SK-N-SH (cell line): ENCODE results near the gene RFPL3. TPM values are rescaled to one million over a fixed set of nuclear protein-coding genes. Genes with fewer than 3 reads are reported as not detected.

Source experiments
- CTCF ChIA-PET: fragments of 300-600, 350-600 bp; formaldehyde crosslinking; extraction: SDS; loops from one replicate; lab custom pipeline; 2021; lab: Yijun Ruan, JAX
- POLR2A ChIA-PET: fragments of 350-600 bp; sonication (Branson Sonifier 250); formaldehyde crosslinking; extraction: SDS; loops from one replicate; lab custom pipeline; 2020; ENCODE audit warnings: antibody characterized with exemption, inconsistent platforms; lab: Yijun Ruan, JAX
- DNase-seq: peaks from one replicate; pipeline ENCODE4 v3.0.0; 2012
- H2AFZ ChIP-seq: fragments of 200-600 bp; sonication (generic); 2 replicates; pipeline ENCODE4 v1.8.1; 2016; ENCODE audit warnings: antibody characterized with exemption, mild to moderate bottlenecking, low read depth
- H3F3A ChIP-seq: fragments of 200-600 bp; sonication (generic); replicated peaks from 2 replicates; pipeline ENCODE3; 2016; ENCODE audit warnings: antibody characterized with exemption, mild to moderate bottlenecking; ENCODE audit not compliant: insufficient read depth
- H3K27ac ChIP-seq, 2 experiments: fragments of 200-500 bp in 1 of 2; fragments of 200-600 bp in 1 of 2; sonication (Bioruptor generic) in 1 of 2; sonication (generic), shearing (Covaris generic) in 1 of 2; 2 replicates each; pipeline versions ENCODE4 v1.5.1 to v1.6.1; 2014 to 2016; ENCODE audit warnings: low read depth in 2 of 2, inconsistent platforms in 1 of 2, low read length in 1 of 2, mild to moderate bottlenecking in 1 of 2, mixed read lengths in 1 of 2
- H3K27me3 ChIP-seq: fragments of 200-600 bp; sonication (generic), shearing (Covaris generic); 2 replicates; pipeline ENCODE4 v1.6.1; 2016; ENCODE audit warnings: mixed run types; ENCODE audit not compliant: insufficient read depth
- H3K36me3 ChIP-seq, 2 experiments: fragments of 200-500 bp in 1 of 2; fragments of 200-600 bp in 1 of 2; sonication (Bioruptor generic) in 1 of 2; sonication (generic) in 1 of 2; replicated peaks in 1 of 2; 2 replicates each; pipeline versions ENCODE3 to v1.5.1; 2014 to 2016; ENCODE audit warnings: low read length in 1 of 2, mild to moderate bottlenecking in 1 of 2; ENCODE audit not compliant: insufficient read depth in 2 of 2, control insufficient read depth in 1 of 2
- H3K4me1 ChIP-seq, 2 experiments: fragments of 200-500 bp in 1 of 2; fragments of 200-600 bp in 1 of 2; sonication (Bioruptor generic) in 1 of 2; sonication (generic), shearing (Covaris generic) in 1 of 2; 2 replicates each; pipeline versions ENCODE4 v1.5.1 to v1.6.1; 2014 to 2016; ENCODE audit warnings: low read depth in 1 of 2, low read length in 1 of 2, mixed run types in 1 of 2; ENCODE audit not compliant: insufficient read depth in 2 of 2, control insufficient read depth in 1 of 2
- H3K4me2 ChIP-seq: fragments of 200-600 bp; sonication (generic), shearing (Covaris generic); 2 replicates; pipeline ENCODE4 v1.6.1; 2017; ENCODE audit warnings: mixed run types
- H3K4me3 ChIP-seq, 2 experiments: fragments of 200-500 bp in 1 of 2; fragments of 200-600 bp in 1 of 2; sonication (Bioruptor generic) in 1 of 2; sonication (generic), shearing (Covaris generic) in 1 of 2; 2 replicates each; pipeline versions ENCODE4 v1.5.1 to v1.8.1; 2014 to 2016; ENCODE audit warnings: low read depth in 2 of 2, inconsistent platforms in 1 of 2, low read length in 1 of 2, mild to moderate bottlenecking in 1 of 2, mixed read lengths in 1 of 2, moderate library complexity in 1 of 2
- H3K79me2 ChIP-seq: fragments of 200-600 bp; sonication (generic); 2 replicates; pipeline ENCODE4 v1.8.1; 2017; ENCODE audit warnings: mild to moderate bottlenecking; ENCODE audit not compliant: insufficient read depth
- H3K9ac ChIP-seq: fragments of 200-600 bp; sonication (generic); 2 replicates; pipeline ENCODE4 v1.6.1; 2017; ENCODE audit warnings: mixed run types
- H3K9me2 ChIP-seq: fragments of 200-600 bp; sonication (generic); 2 replicates; pipeline ENCODE4 v1.6.1; 2017; ENCODE audit warnings: mixed run types
- H3K9me3 ChIP-seq: fragments of 200-600 bp; sonication (generic); 2 replicates; pipeline ENCODE4 v1.6.1; 2017; ENCODE audit warnings: mixed run types, mild to moderate bottlenecking, moderate library complexity
- H4K20me1 ChIP-seq: fragments of 200-600 bp; sonication (generic); 2 replicates; pipeline ENCODE4 v1.6.1; 2017; ENCODE audit warnings: mild to moderate bottlenecking, mixed run types; ENCODE audit not compliant: insufficient read depth
- ELF1 ChIP-seq: IDR thresholded peaks from 2 replicates; pipeline ENCODE4 v1.4.0; 2012
- EP300 ChIP-seq, 2 experiments: IDR thresholded peaks; 2 replicates each; pipeline versions ENCODE4 v1.4.0 to v1.6.1; 2012; ENCODE audit warnings: borderline replicate concordance in 1 of 2, low read depth in 1 of 2, low read length in 1 of 2
- EZH2phosphoT487 ChIP-seq: fragments of 200-600 bp; sonication (generic); IDR thresholded peaks from 2 replicates; pipeline ENCODE4 v1.6.1; 2017; ENCODE audit warnings: low read depth, mixed run types, mild to moderate bottlenecking, antibody characterized with exemption, moderate library complexity, borderline replicate concordance
- FOSL2 ChIP-seq: IDR thresholded peaks from 2 replicates; pipeline ENCODE4 v1.4.0; 2012; ENCODE audit warnings: low read depth, mild to moderate bottlenecking, moderate library complexity, borderline replicate concordance
- FOXJ3 ChIP-seq: sonication (generic); formaldehyde crosslinking; IDR thresholded peaks from 2 replicates; pipeline ENCODE4 v1.5.1; 2020; ENCODE audit warnings: mild to moderate bottlenecking, missing genetic modification reagents
- FOXM1 ChIP-seq: IDR thresholded peaks from 2 replicates; pipeline ENCODE4 v1.4.0; 2012; ENCODE audit warnings: low read depth, mild to moderate bottlenecking
- IRF3 ChIP-seq: fragments of 150-350 bp; IDR thresholded peaks from 2 replicates; pipeline ENCODE4 v1.6.1; 2016; ENCODE audit warnings: mild to moderate bottlenecking, low read depth, low read length
- MEF2A ChIP-seq: IDR thresholded peaks from 2 replicates; pipeline ENCODE4 v1.4.0; 2012; ENCODE audit warnings: low read depth, borderline replicate concordance
- MXI1 ChIP-seq: IDR thresholded peaks from 2 replicates; pipeline ENCODE4 v1.6.1; 2012; ENCODE audit warnings: mild to moderate bottlenecking, low read depth, low read length, improper control_type of control experiment
- NFIC ChIP-seq: IDR thresholded peaks from 2 replicates; pipeline ENCODE4 v1.4.0; 2012; ENCODE audit warnings: borderline replicate concordance
- NRF1 ChIP-seq: IDR thresholded peaks from 2 replicates; pipeline ENCODE4 v1.6.1; 2012; ENCODE audit warnings: low read depth, mild to moderate bottlenecking, low read length
- POLR2AphosphoS5 ChIP-seq: IDR thresholded peaks from 2 replicates; pipeline ENCODE4 v1.6.1; 2012; ENCODE audit warnings: low read depth, low read length
- RAD21 ChIP-seq: IDR thresholded peaks from 2 replicates; pipeline ENCODE4 v1.6.1; 2012; ENCODE audit warnings: mild to moderate bottlenecking, low read length
- RCOR1 ChIP-seq: fragments of 150-350 bp; IDR thresholded peaks from 2 replicates; pipeline ENCODE4 v1.6.1; 2017; ENCODE audit warnings: antibody characterized with exemption, low read length
- REST ChIP-seq: IDR thresholded peaks from 2 replicates; pipeline ENCODE4 v1.6.1; 2012; ENCODE audit warnings: mild to moderate bottlenecking, low read depth, low read length, moderate library complexity
- RXRA ChIP-seq: IDR thresholded peaks from 2 replicates; pipeline ENCODE4 v1.4.0; 2012; ENCODE audit warnings: low read depth, mild to moderate bottlenecking, borderline replicate concordance
- SMC3 ChIP-seq: IDR thresholded peaks from 2 replicates; pipeline ENCODE4 v1.6.1; 2012; ENCODE audit warnings: low read depth, low read length, improper control_type of control experiment
- TCF12 ChIP-seq: IDR thresholded peaks from 2 replicates; pipeline ENCODE4 v1.4.0; 2012
- USF1 ChIP-seq: IDR thresholded peaks from 2 replicates; pipeline ENCODE4 v1.4.0; 2012; ENCODE audit warnings: low read depth, borderline replicate concordance
- whole genome bisulfite sequencing: methylation state at CpG from one replicate; pipeline ENCODE4 v1.1.6; 2017; ENCODE audit warnings: low lambda C conversion rate; 5-methylcytosine and 5-hydroxymethylcytosine counted together
- polyA plus RNA-seq, 3 experiments: library from polyadenylated mRNA; depleted of rRNA; stranded (reverse); fragments of >200 nt; gene quantifications; 2 replicates each; pipeline ENCODE4 v1.2.3, GENCODE V29; 2012

Gene RFPL3
- polyA plus RNA-seq, 1 of the 3 experiments (the other 2 are of a cell fraction) = not detected

GRCh38 chr22:32331236-32331917 is 26.3 kb upstream of the RFPL3 start (continued):
- TF ChIP-seq REST (no peak), SMC3 (no peak)

- WGBS = 65% methylated on average over 14 of the region's 15 CpGs
- no peak for DNase-seq
Observed at GRCh38 chr22:32331918-32332725, 25.5 kb upstream of the RFPL3 start.

More at GRCh38 chr22:32331918-32332725, 25.5 kb upstream of the RFPL3 start:
- H3K79me2 ChIP-seq = no peaks in the 10 kb centered on the region
- no peak overlapping the region for H3K4me2 ChIP-seq
- TF ChIP-seq NFIC (no peak), EZH2phosphoT487 (no peak), MXI1 (no peak), FOXJ3 (CRISPR knock-in tag) (no peak), MEF2A (no peak), RCOR1 (no peak), USF1 (no peak), EP300 (IDR thresholded peaks at IDR 0.05; ENCODE audit: borderline replicate concordance in 1 of 2, low read depth in 1 of 2, low read length in 1 of 2) (no peak), NRF1 (no peak), IRF3 (no peak), FOSL2 (no peak), RXRA (no peak), RAD21 (no peak), SMC3 (no peak), POLR2AphosphoS5 (no peak), FOXM1 (no peak), TCF12 (no peak), ELF1 (no peak)
- no peak overlapping the region for H3K9ac ChIP-seq
- H3F3A ChIP-seq = no peaks in the 10 kb centered on the region
- no peaks in the 10 kb centered on the region for H4K20me1 ChIP-seq
- H2AFZ ChIP-seq = no peak overlapping the region
- ChIA-PET POLR2A (no interaction called here), CTCF (no interaction called here)
- peaks cover 0 to 7% of the 10 kb centered on the region in 2 experiments; a peak in 1 of 4 replicates for H3K4me1 ChIP-seq
- H3K4me3 ChIP-seq = no peak overlapping the region
- no peaks in the 10 kb centered on the region for H3K27me3 ChIP-seq
- no peaks in the 10 kb centered on the region for H3K9me2 ChIP-seq
- no peaks in the 10 kb centered on the region for H3K9me3 ChIP-seq
- H3K27ac ChIP-seq = no peak overlapping the region
- H3K36me3 ChIP-seq = no peaks in the 10 kb centered on the region
